T1000 (cell line): Measurements from ENCODE around the gene ITPKA.

Source experiments
- DNase-seq: peaks from one replicate; lab custom pipeline; 2025; ENCODE audit warnings: mixed read lengths; lab: John Stamatoyannopoulos, UW

Gene ITPKA

GRCh38 chr15:41511331-41511898 is 17.7 kb downstream of the ITPKA start:
- DNase-seq: no peak

- no peak for DNase-seq
Observed at GRCh38 chr15:41511899-41512369, 18.3 kb downstream of the ITPKA start.

GRCh38 chr15:41512512-41512939 is 18.9 kb downstream of the ITPKA start:
- DNase-seq: no peak

- no peak for DNase-seq
Observed at GRCh38 chr15:41512940-41513505, 19.3 kb downstream of the ITPKA start.

- DNase-seq: no peak
Observed at GRCh38 chr15:41513506-41514227, 20.0 kb downstream of the ITPKA start, which contains the start of gene LTK. Gene LTK (minus strand): TSS chr15:41513827. CDS start chr15:41513709, 118 bp downstream.

- DNase-seq: no peak
Observed at GRCh38 chr15:41517895-41518449, 24.3 kb downstream of the ITPKA start.

GRCh38 chr15:41520636-41521035 is 27.0 kb downstream of the ITPKA start:
- DNase-seq: no peak

- no peak for DNase-seq
Observed at GRCh38 chr15:41521614-41522013, 27.9 kb downstream of the ITPKA start.

GRCh38 chr15:41523097-41523496 is 29.4 kb downstream of the ITPKA start:
- no peak for DNase-seq

- no peak for DNase-seq
Observed at GRCh38 chr15:41530363-41530956, 36.8 kb downstream of the ITPKA start.

- no peak for DNase-seq
Observed at GRCh38 chr15:41535544-41535943, 41.9 kb downstream of the ITPKA start.

GRCh38 chr15:41536866-41537265 is 43.2 kb downstream of the ITPKA start:
- DNase-seq: no peak

GRCh38 chr15:41543521-41543870 is 49.8 kb downstream of the ITPKA start:
- DNase-seq: no peak

GRCh38 chr15:41544650-41545015 is 51.0 kb downstream of the ITPKA start:
- no peak for DNase-seq

GRCh38 chr15:41545218-41545617 is 51.5 kb downstream of the ITPKA start:
- no peak for DNase-seq

GRCh38 chr15:41546851-41547786 is 53.4 kb downstream of the ITPKA start:
- DNase-seq: peak; percentile 45

GRCh38 chr15:41550066-41550775 is 56.5 kb downstream of the ITPKA start:
- DNase-seq: no peak
